Left cardiac atrium (tissue), 4 donors: ENCODE results near the gene ARHGAP45. TPM values are rescaled to one million over a fixed set of nuclear protein-coding genes. Genes with fewer than 3 reads are reported as not detected.

Experiments
- ATAC-seq, 2 donors: fragments of 200-7000 bp; cut with Tn5 transposase; one replicate each; pipeline ENCODE4 v1.9.1; 2020; ENCODE audit warnings: mild to moderate bottlenecking in 2 of 2, moderate library complexity in 2 of 2
- DNase-seq: peaks from one replicate; pipeline ENCODE4 v3.0.0-alpha.2; 2020
- intact Hi-C, 2 donors: fragments of 100-400 bp; cut with DNase I; formaldehyde crosslinking; loops; one replicate each; pipeline versions ENCODE4 v1.14.1 to v1.15.1; 2022 to 2023
- total RNA-seq, 2 donors: library from RNA; stranded (reverse); fragmentation: NEBNext Ultra II Directional; extraction: Animal tissue kit (Norgen Biotek cat#: 25700); gene quantifications; one replicate each; pipeline ENCODE4 v1.2.1, GENCODE V29; 2021
- donor health status: DM: no; HTN: yes; CAD: no.
- donor health status: DM: no; HTN: yes; CAD: no; lungs with severe emphysema.
- donor health status: DM: yes; HTN: yes; CAD: no.
- donor health status: Dilated cardiomyopathy.

The ARHGAP45 gene
- total RNA-seq, 2 donors from 2014 or later, result 10.6 to 12.6 TPM

GRCh38 chr19:1037621-1038064, 29.3 kb upstream of the ARHGAP45 start:
- peak; percentile 17 for DNase-seq
- intact Hi-C loops, result no loop called here
- ATAC-seq, result no peak

DNA sequence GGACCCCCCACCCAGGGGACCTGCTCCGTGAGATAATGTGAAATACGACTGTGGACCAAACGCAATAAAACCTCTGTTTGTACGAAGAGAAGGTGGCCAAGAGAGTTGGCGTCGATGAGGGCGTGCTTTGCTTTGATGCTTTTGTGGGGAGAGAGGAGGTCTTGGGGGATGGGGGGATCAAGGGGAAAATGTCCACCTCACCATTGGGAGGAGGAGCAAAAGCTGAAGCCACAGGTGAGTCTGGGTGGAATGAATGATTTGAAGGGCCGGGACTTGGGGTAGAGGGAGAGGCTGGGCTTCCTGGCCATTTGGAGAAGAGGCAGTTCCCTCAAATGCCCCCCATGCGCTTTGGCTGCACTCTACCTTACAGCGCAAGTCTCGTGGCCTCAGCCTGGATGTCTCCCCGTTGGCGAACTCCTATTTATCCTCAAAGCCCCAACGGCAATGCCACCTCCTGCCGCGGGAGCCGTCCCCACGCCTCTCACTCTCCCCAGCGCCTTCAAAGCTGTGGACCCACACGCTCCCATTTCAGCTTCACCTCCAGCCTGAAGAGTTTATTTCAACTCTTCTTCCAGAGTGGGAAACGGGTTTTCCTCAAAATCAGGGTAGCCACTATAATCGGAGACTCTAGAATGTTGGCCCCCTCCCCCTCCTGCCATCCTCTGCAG, 27.9 kb upstream of the ARHGAP45 start:
- peak; percentile 29 for DNase-seq
- intact Hi-C loops, result no loop called here

GRCh38 chr19:1039646-1040475, 27.1 kb upstream of the ARHGAP45 start, which contains the start of gene ABCA7:
ABCA7 (plus strand) TSS chr19:1040107; CDS start chr19:1041362, 1,255 bp downstream.
- DNase-seq (peak; percentile 98), ATAC-seq (peak; percentile 94 to 96)
- intact Hi-C loops, result no loop called here

More for the DNA sequence above, 27.9 kb upstream of the ARHGAP45 start:
- ATAC-seq, result no peak

GRCh38 chr19:1040476-1041271, 26.3 kb upstream of the ARHGAP45 start:
- intact Hi-C loops, result no loop called here
- peak; percentile 92 for DNase-seq
- peak; percentile 73 to 75 for ATAC-seq

DNA sequence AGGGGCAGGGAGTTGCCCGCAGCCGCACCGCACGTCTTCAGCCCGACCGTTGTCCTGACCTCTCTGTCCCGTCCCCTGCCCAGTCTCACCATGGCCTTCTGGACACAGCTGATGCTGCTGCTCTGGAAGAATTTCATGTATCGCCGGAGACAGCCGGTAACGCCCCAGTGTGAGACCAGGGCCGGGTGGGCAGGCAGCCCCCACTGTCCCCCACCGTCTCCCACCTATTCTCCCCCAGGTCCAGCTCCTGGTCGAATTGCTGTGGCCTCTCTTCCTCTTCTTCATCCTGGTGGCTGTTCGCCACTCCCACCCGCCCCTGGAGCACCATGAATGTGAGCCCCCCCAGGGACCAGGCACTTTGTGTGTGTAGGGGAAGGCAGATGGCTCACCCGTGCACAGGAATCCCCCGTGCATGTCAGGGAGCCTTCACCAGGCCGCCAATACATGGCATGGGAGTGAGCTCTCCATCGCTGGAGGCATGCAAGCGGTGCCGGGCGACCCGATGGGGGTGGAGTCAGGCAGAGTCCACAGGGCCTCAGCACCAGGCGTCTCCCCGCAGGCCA, 25.6 kb upstream of the ARHGAP45 start:
- no peak for ATAC-seq
- no peak for DNase-seq
- intact Hi-C loops, result no loop called here

DNA sequence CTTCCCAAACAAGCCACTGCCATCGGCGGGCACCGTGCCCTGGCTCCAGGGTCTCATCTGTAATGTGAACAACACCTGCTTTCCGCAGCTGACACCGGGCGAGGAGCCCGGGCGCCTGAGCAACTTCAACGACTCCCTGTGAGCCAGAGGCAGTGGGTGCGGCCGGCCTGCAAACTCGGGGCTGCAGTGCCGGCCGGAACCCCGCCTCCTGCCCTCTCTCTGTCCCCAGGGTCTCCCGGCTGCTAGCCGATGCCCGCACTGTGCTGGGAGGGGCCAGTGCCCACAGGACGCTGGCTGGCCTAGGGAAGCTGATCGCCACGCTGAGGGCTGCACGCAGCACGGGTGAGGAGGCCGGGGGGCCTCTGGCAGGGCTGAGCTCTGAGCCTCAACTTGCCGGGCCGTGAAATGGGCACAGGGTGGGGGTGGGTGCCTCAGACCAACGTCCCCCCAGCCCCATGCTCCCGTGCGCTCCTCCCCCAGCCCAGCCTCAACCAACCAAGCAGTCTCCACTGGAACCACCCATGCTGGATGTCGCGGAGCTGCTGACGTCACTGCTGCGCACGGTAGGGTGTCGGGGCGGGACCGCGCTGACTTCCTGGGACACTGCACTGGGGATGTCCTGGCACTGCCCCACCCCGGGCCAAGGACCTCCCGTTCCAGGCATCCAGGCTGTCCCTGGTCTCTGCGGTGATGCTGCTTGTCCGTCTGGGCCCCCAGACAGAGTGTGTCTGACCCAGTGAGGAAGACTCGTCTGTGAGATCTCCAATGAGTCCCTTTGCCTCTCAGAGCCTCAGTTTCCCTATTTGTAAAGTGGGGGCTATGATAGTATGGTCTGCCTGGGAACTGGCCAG, 24.9 kb upstream of the ARHGAP45 start:
- intact Hi-C loops, result no loop called here
- ATAC-seq (no peak), DNase-seq (peak; percentile 36)

GRCh38 chr19:1042689-1043511, 24.1 kb upstream of the ARHGAP45 start:
- intact Hi-C loops, result no loop called here
- ATAC-seq (no peak), DNase-seq (peak; percentile 26)

DNA sequence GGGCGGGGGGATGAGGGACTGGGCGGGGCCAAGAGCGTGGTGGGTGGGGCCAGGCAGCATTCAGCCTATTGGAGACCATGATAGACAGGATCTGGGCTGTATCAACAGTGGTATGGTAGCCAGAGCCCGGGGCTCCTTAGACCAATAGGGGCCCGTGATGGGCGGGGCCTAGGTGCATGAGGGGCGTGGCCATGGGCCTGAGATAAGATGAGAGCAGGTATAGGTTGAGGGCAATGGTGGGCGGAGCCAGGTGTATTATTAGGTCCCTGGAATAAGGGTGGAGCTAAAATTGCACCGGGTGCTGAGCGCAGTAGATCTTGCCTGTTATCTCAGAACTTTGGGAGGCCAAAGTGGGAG, 21.7 kb upstream of the ARHGAP45 start:
- ATAC-seq (no peak), DNase-seq (peak; percentile 24)
- intact Hi-C loops, result no loop called here

DNA sequence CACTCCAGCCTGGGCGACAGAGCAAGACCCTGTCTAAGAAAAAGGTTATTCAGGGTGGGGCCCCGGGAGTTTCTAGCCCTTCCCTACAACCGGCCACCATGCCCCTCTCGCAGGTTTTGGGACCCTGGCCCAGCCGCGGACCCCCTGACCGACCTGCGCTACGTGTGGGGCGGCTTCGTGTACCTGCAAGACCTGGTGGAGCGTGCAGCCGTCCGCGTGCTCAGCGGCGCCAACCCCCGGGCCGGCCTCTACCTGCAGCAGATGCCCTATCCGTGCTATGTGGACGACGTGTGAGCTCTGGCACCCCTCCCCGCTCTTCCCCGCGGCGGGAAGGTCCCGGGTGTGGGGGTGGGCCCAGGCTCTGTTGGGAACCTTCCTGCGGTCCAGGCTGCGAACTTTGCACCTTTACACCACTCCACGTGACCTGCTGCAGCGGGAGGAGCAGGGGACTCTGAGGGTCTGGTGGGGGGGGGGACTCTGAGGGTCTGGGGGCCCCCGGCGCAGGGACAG, 20.8 kb upstream of the ARHGAP45 start:
- DNase-seq, result no peak
- no peak for ATAC-seq
- intact Hi-C loops, result no loop called here

- intact Hi-C loops, result no loop called here
- ATAC-seq (no peak), DNase-seq (peak; percentile 31)
Observed at GRCh38 chr19:1046836-1047695, 19.9 kb upstream of the ARHGAP45 start.

DNA sequence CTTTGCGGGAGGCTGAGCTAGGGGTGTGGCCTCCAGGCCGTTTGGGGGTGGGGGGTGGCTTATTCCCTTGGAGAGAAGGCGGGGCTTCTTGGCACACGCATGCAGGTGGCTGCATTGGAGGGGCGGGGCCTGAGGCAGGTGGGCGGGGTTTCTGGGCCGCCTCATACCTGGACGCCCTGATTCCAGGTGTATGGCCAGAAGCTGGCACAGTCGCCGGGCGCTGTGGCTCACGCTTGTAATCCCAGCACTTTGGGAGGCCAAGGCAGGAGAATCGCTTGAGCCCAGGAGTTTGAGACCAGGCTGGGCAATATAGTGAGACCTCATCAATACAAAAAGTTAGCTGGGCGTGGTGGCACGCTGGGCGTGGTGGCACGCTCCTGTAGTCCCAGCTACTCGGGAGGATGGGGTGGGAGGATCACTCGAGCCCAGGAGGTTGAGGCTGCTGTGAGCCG, 19.2 kb upstream of the ARHGAP45 start:
- no peak for ATAC-seq
- DNase-seq, result no peak
- intact Hi-C loops, result no loop called here

GRCh38 chr19:1049106-1049505, 17.9 kb upstream of the ARHGAP45 start:
- intact Hi-C loops, result no loop called here
- DNase-seq (no peak), ATAC-seq (no peak)

GRCh38 chr19:1049800-1050199, 17.2 kb upstream of the ARHGAP45 start:
- ATAC-seq, result no peak

GRCh38 chr19:1050989-1051788, 15.8 kb upstream of the ARHGAP45 start:
- ATAC-seq, result no peak
- intact Hi-C loops, result no loop called here
- no peak for DNase-seq

More at GRCh38 chr19:1049800-1050199, 17.2 kb upstream of the ARHGAP45 start:
- no peak for DNase-seq
- intact Hi-C loops, result no loop called here

GRCh38 chr19:1051791-1052190, 15.2 kb upstream of the ARHGAP45 start:
- intact Hi-C loops, result no loop called here
- ATAC-seq (no peak), DNase-seq (no peak)
